ENCODE measurements around the gene SOWAHD. TPM values are rescaled to one million over a fixed set of nuclear protein-coding genes. Genes with fewer than 3 reads are reported as not detected.
A peak's percentile ranks its signal among the peaks of the same experiment; 100 is the strongest.

Gene SOWAHD
- polyA plus RNA-seq, 3 donors, result 3.8 to 7.4 (median 4.0) TPM

DNA sequence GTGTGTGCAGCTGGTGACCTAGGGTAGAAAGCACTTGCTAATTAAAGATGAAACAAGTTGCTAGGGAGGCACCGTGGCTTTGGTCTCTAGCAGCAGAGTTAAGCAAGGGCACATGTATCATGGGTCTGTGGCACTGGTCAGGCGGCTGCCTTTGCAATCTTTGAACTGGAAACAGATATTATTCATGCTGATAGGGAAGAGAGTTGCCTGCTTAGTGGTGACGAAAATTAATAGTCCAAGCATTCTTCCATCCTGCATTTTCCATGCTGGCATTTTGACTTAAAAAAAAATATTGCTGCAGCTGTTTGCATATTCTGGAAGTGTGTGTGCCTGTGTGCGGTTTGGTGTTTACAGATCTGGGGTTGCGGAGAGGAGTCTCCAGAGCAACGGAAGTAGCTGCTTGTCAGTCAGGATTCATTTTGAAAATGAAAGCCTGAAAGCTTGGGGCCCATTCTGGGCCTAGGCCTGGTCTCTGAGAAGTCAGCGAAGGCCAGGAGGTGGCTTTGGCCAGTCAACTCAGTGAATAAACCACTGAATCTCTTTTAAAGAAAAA is 2.3 kb upstream of the SOWAHD start:
- peak; percentile 49 to 54 (median 53) for DNase-seq
- no peaks in the 10 kb centered on the region for H3K36me3 Mint-ChIP-seq
- Histone ChIP-seq H3K27me3 (ENCODE audit: control insufficient read depth in 2 of 2, insufficient read depth in 2 of 2, low read length in 2 of 2) (no peaks in the 10 kb centered on the region), H3K9ac (ENCODE audit: insufficient read depth, low read length, poor library complexity, severe bottlenecking) (peak overlapping the region; percentile 33), H3K9me3 (replicated peaks in 1 of 2; ENCODE audit: control insufficient read depth in 1 of 2, insufficient read depth in 1 of 2, low read length in 2 of 2) (no peaks in the 10 kb centered on the region), H3K79me2 (ENCODE audit: insufficient read depth, low read length) (peaks cover 42% of the 10 kb centered on the region), H3K36me3 (replicated peaks in 1 of 2; ENCODE audit: control insufficient read depth in 1 of 2, insufficient read depth in 2 of 2, low read length in 2 of 2) (no peaks in the 10 kb centered on the region), H3K27ac (ENCODE audit: low read depth in 1 of 2, low read length in 2 of 2) (peak overlapping the region; percentile 80 to 83), H2AFZ (ENCODE audit: insufficient read depth, low read depth, low read length, poor library complexity, severe bottlenecking) (peak overlapping the region; percentile 33), H3K4me1 (ENCODE audit: control insufficient read depth in 1 of 2, insufficient read depth in 2 of 2, low read length in 2 of 2) (peaks cover 52 to 55% of the 10 kb centered on the region in 2 donors), H3K4me2 (replicated peaks; ENCODE audit: extremely low read depth, low read length, poor library complexity, severe bottlenecking) (peak overlapping the region; percentile 87), H3K4me3 (replicated peaks in 1 of 3; ENCODE audit: low read depth in 2 of 3, low read length in 3 of 3) (peak overlapping the region in 1 of 3 experiments; percentile 81), H4K20me1 (ENCODE audit: insufficient read depth, low read length) (peaks cover 5% of the 10 kb centered on the region)
- H3K4me3 Mint-ChIP-seq, result peak overlapping the region; percentile 54 to 75
- TF ChIP-seq, protein P1, sequence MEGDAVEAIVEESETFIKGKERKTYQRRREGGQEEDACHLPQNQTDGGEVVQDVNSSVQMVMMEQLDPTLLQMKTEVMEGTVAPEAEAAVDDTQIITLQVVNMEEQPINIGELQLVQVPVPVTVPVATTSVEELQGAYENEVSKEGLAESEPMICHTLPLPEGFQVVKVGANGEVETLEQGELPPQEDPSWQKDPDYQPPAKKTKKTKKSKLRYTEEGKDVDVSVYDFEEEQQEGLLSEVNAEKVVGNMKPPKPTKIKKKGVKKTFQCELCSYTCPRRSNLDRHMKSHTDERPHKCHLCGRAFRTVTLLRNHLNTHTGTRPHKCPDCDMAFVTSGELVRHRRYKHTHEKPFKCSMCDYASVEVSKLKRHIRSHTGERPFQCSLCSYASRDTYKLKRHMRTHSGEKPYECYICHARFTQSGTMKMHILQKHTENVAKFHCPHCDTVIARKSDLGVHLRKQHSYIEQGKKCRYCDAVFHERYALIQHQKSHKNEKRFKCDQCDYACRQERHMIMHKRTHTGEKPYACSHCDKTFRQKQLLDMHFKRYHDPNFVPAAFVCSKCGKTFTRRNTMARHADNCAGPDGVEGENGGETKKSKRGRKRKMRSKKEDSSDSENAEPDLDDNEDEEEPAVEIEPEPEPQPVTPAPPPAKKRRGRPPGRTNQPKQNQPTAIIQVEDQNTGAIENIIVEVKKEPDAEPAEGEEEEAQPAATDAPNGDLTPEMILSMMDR (IDR thresholded peaks at IDR 0.05), result no peak
- peaks cover 0 to 13% (median 0%) of the 10 kb centered on the region in 3 donors for H3K27me3 Mint-ChIP-seq (ENCODE audit: low read depth in 3 of 3)
- H3K27ac Mint-ChIP-seq, result peak overlapping the region; percentile 85 to 93 (median 90)
- intact Hi-C loops (cut with micrococcal nuclease), result loop anchor here in 1 of 2 donors (10.0 kb wide), 1 partner anchor 61 kb away; the partner anchor contains the start of gene SEPTIN6
- WGBS (ENCODE audit: insufficient coverage), result 0% methylated on average over 5 of the region's 7 CpGs
- peaks cover 0 to 6% (median 0%) of the 10 kb centered on the region in 7 donors for H3K9me3 Mint-ChIP-seq
- H3K4me1 Mint-ChIP-seq, result peaks cover 47% of the 10 kb centered on the region

DNA sequence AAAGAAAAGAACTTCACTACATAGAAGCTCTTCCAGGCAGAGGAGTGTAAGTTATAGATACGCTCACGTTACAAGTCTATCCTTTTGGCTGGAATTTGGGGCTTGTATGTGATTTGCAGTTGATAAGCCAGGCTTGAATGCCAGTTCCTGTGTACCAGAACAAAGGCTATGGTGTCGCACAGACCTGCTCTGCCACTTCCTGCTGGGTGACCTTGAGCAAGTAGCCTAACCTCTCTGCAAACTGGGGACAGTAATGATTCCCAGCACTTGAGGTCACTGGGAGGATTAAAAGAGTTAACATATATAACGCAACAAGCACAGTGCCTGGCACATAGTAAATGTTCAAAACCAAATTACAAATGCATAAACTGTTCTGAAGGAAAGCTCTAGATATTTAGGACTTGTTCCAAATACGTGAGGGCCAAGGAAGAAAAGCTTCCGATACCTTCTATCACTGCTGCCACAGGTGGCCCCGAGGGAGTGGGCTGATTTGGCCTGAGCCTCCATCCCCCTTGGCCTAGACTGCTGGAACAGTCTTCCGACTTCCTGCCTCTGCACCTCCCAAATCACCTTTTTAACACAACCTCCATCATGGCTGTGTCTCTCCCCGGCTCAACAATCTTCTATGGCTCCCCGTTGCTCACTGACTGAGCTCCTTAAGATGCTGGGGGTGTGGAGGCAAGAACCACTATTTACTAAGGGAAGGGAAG is 1.3 kb upstream of the SOWAHD start:
- H3K4me3 Mint-ChIP-seq, result peak overlapping the region; percentile 83 to 93
- intact Hi-C loops (cut with micrococcal nuclease), result loop anchor here in 1 of 2 donors (10.0 kb wide), 1 partner anchor 62 kb away; the partner anchor contains the start of gene SEPTIN6
- Histone ChIP-seq H3K27me3 (ENCODE audit: control insufficient read depth in 2 of 2, insufficient read depth in 2 of 2, low read length in 2 of 2) (no peaks in the 10 kb centered on the region), H3K27ac (ENCODE audit: low read depth in 1 of 2, low read length in 2 of 2) (peak overlapping the region; percentile 80 to 83), H3K9me3 (replicated peaks in 1 of 2; ENCODE audit: control insufficient read depth in 1 of 2, insufficient read depth in 1 of 2, low read length in 2 of 2) (no peaks in the 10 kb centered on the region), H2AFZ (ENCODE audit: insufficient read depth, low read depth, low read length, poor library complexity, severe bottlenecking) (peak overlapping the region; percentile 4), H3K4me2 (replicated peaks; ENCODE audit: extremely low read depth, low read length, poor library complexity, severe bottlenecking) (peak overlapping the region; percentile 87), H4K20me1 (ENCODE audit: insufficient read depth, low read length) (peaks cover 12% of the 10 kb centered on the region), H3K36me3 (replicated peaks in 1 of 2; ENCODE audit: control insufficient read depth in 1 of 2, insufficient read depth in 2 of 2, low read length in 2 of 2) (no peaks in the 10 kb centered on the region), H3K4me1 (ENCODE audit: control insufficient read depth in 1 of 2, insufficient read depth in 2 of 2, low read length in 2 of 2) (peaks cover 62 to 65% of the 10 kb centered on the region in 2 donors), H3K79me2 (ENCODE audit: insufficient read depth, low read length) (peaks cover 52% of the 10 kb centered on the region), H3K9ac (ENCODE audit: insufficient read depth, low read length, poor library complexity, severe bottlenecking) (peak overlapping the region; percentile 33), H3K4me3 (replicated peaks in 1 of 3; ENCODE audit: low read depth in 2 of 3, low read length in 3 of 3) (peak overlapping the region in 1 of 3 experiments; percentile 81)
- H3K4me1 Mint-ChIP-seq, result peaks cover 54% of the 10 kb centered on the region
- H3K36me3 Mint-ChIP-seq, result peaks cover 4 to 6% of the 10 kb centered on the region in 2 donors
- TF ChIP-seq, protein P1 (IDR thresholded peaks at IDR 0.05), result no peak
- H3K27me3 Mint-ChIP-seq (ENCODE audit: low read depth in 3 of 3), result peaks cover 0 to 13% (median 0%) of the 10 kb centered on the region in 3 donors
- 100% methylated on average over 1 of the region's 10 CpGs for WGBS (ENCODE audit: insufficient coverage)
- DNase-seq, result no peak
- H3K27ac Mint-ChIP-seq, result peak overlapping the region; percentile 85 to 93 (median 90)
- H3K9me3 Mint-ChIP-seq, result peaks cover 0 to 6% (median 0%) of the 10 kb centered on the region in 7 donors
